Stimulated activated CD8-positive, alpha-beta memory T cell treated with anti-CD3 and anti-CD28 coated beads, Interleukin-4, amount 100 ng/mL, for 1 hour (primary cell): Measurements from ENCODE around the gene RAD23B.

ENCODE experiments used
- DNase-seq, 2 donors: peaks; one replicate each; pipeline ENCODE4 v3.0.0-alpha.2; 2020; ENCODE audit warnings: low read depth in 2 of 2, low spot score in 1 of 2

The RAD23B gene

GRCh38 chr9:107334103-107334776 lies 51.2 kb downstream of the RAD23B start:
- no peak for DNase-seq

GRCh38 chr9:107335331-107335730 lies 52.3 kb downstream of the RAD23B start:
- DNase-seq, result no peak

GRCh38 chr9:107336718-107337360 lies 53.8 kb downstream of the RAD23B start:
- no peak for DNase-seq

GRCh38 chr9:107337676-107338590 lies 54.9 kb downstream of the RAD23B start:
- DNase-seq, result no peak

- DNase-seq, result no peak
Observed at GRCh38 chr9:107338911-107339659, 56.0 kb downstream of the RAD23B start.

GRCh38 chr9:107340920-107341632 lies 58.0 kb downstream of the RAD23B start:
- DNase-seq, result peak; percentile 70 to 78

GRCh38 chr9:107342476-107343161 lies 59.5 kb downstream of the RAD23B start:
- DNase-seq, result no peak

GRCh38 chr9:107345327-107345726 lies 62.2 kb downstream of the RAD23B start:
- DNase-seq, result no peak

GRCh38 chr9:107348836-107349235 lies 65.8 kb downstream of the RAD23B start:
- no peak for DNase-seq

- no peak for DNase-seq
Observed at GRCh38 chr9:107350443-107350842, 67.4 kb downstream of the RAD23B start.

GRCh38 chr9:107351382-107352045 lies 68.4 kb downstream of the RAD23B start:
- DNase-seq, result no peak

GRCh38 chr9:107355394-107355793 lies 72.3 kb downstream of the RAD23B start:
- DNase-seq, result no peak

- no peak for DNase-seq
Observed at GRCh38 chr9:107358986-107359385, 75.9 kb downstream of the RAD23B start.

GRCh38 chr9:107360098-107360497 lies 77.0 kb downstream of the RAD23B start:
- no peak for DNase-seq

- no peak for DNase-seq
Observed at GRCh38 chr9:107361816-107362215, 78.7 kb downstream of the RAD23B start.

GRCh38 chr9:107363516-107364152 lies 80.6 kb downstream of the RAD23B start:
- DNase-seq, result no peak

- no peak for DNase-seq
Observed at GRCh38 chr9:107367727-107368502, 84.8 kb downstream of the RAD23B start.

- no peak for DNase-seq
Observed at GRCh38 chr9:107368696-107369095, 85.6 kb downstream of the RAD23B start.
